NCI-H1105 treated with DMSO at 0.1 percent for 48 hours (cell line): Measurements from ENCODE around the gene TIA1.

Source experiments
- DNase-seq: peaks from one replicate; lab custom pipeline; 2025; lab: John Stamatoyannopoulos, UW

TIA1 gene

DNA sequence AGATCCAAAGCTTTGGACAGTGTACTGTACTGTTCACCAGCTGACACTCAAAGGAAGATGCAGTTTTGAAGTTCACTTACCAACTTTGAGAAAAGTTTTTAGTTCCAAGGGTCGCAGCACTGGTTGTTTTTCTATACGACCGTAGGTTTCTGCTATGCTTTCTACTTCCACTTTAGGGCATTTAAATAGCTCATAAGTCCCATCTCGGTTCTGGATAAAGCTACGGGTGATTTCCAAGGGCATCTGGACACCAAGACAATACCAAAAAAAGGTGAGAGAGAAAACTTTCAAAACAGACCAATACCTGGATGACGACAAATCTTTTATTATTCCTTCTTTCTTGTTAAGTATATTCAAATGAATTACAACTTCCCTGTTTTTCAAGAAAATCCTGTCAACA, 87.9 kb downstream of the TIA1 start:
- no peak for DNase-seq
